ENCODE results near the gene OBI1.

The OBI1 gene

GRCh38 chr13:78598116-78598781, 60.7 kb downstream of the OBI1 start:
- Histone ChIP-seq H3K9me3 (ENCODE audit: control insufficient read depth, low read length) (no peaks in the 10 kb centered on the region), H3K36me3 (ENCODE audit: control insufficient read depth, insufficient read depth, low read length) (no peaks in the 10 kb centered on the region), H3K4me1 (ENCODE audit: control insufficient read depth, insufficient read depth, low read length, poor library complexity, severe bottlenecking) (peaks cover 24% of the 10 kb centered on the region), H3K27me3 (replicated peaks; ENCODE audit: control insufficient read depth, insufficient read depth, low read length, poor library complexity, severe bottlenecking) (peaks cover 84% of the 10 kb centered on the region), H3K27ac (ENCODE audit: insufficient read depth, low read length, poor library complexity, severe bottlenecking) (no peak overlapping the region), H3K4me3 (ENCODE audit: insufficient read depth, low read depth, low read length, poor library complexity, severe bottlenecking) (no peak overlapping the region)
- DNase-seq: no peak

GRCh38 chr13:78597602-78597932, 61.4 kb downstream of the OBI1 start:
- Histone ChIP-seq H3K27ac (ENCODE audit: insufficient read depth, low read length, poor library complexity, severe bottlenecking) (no peak overlapping the region), H3K9me3 (ENCODE audit: control insufficient read depth, low read length) (no peaks in the 10 kb centered on the region), H3K4me1 (ENCODE audit: control insufficient read depth, insufficient read depth, low read length, poor library complexity, severe bottlenecking) (peaks cover 18% of the 10 kb centered on the region), H3K36me3 (ENCODE audit: control insufficient read depth, insufficient read depth, low read length) (no peaks in the 10 kb centered on the region), H3K27me3 (replicated peaks; ENCODE audit: control insufficient read depth, insufficient read depth, low read length, poor library complexity, severe bottlenecking) (peaks cover 79% of the 10 kb centered on the region), H3K4me3 (ENCODE audit: insufficient read depth, low read depth, low read length, poor library complexity, severe bottlenecking) (no peak overlapping the region)
- DNase-seq: no peak

GRCh38 chr13:78596736-78597601, 62.0 kb downstream of the OBI1 start:
- Histone ChIP-seq H3K27me3 (replicated peaks; ENCODE audit: control insufficient read depth, insufficient read depth, low read length, poor library complexity, severe bottlenecking) (peaks cover 81% of the 10 kb centered on the region), H3K27ac (ENCODE audit: insufficient read depth, low read length, poor library complexity, severe bottlenecking) (no peak overlapping the region), H3K4me3 (ENCODE audit: insufficient read depth, low read depth, low read length, poor library complexity, severe bottlenecking) (no peak overlapping the region), H3K4me1 (ENCODE audit: control insufficient read depth, insufficient read depth, low read length, poor library complexity, severe bottlenecking) (peaks cover 14% of the 10 kb centered on the region), H3K36me3 (ENCODE audit: control insufficient read depth, insufficient read depth, low read length) (no peaks in the 10 kb centered on the region), H3K9me3 (ENCODE audit: control insufficient read depth, low read length) (no peaks in the 10 kb centered on the region)
- DNase-seq: no peak

- no peak for DNase-seq
- Histone ChIP-seq H3K9me3 (ENCODE audit: control insufficient read depth, low read length) (no peaks in the 10 kb centered on the region), H3K36me3 (ENCODE audit: control insufficient read depth, insufficient read depth, low read length) (no peaks in the 10 kb centered on the region), H3K27me3 (replicated peaks; ENCODE audit: control insufficient read depth, insufficient read depth, low read length, poor library complexity, severe bottlenecking) (peaks cover 79% of the 10 kb centered on the region), H3K4me1 (ENCODE audit: control insufficient read depth, insufficient read depth, low read length, poor library complexity, severe bottlenecking) (peaks cover 11% of the 10 kb centered on the region), H3K4me3 (ENCODE audit: insufficient read depth, low read depth, low read length, poor library complexity, severe bottlenecking) (no peak overlapping the region), H3K27ac (ENCODE audit: insufficient read depth, low read length, poor library complexity, severe bottlenecking) (no peak overlapping the region)
These were observed 62.6 kb downstream of the OBI1 start for GRCh38 chr13:78596399-78596735.

- no peak overlapping the region for H3K27ac ChIP-seq (ENCODE audit: insufficient read depth, low read length, poor library complexity, severe bottlenecking)
- no peak for DNase-seq
- no peaks in the 10 kb centered on the region for H3K36me3 ChIP-seq (ENCODE audit: control insufficient read depth, insufficient read depth, low read length)
- no peaks in the 10 kb centered on the region for H3K9me3 ChIP-seq (ENCODE audit: control insufficient read depth, low read length)
- H3K4me3 ChIP-seq (ENCODE audit: insufficient read depth, low read depth, low read length, poor library complexity, severe bottlenecking): no peak overlapping the region
- H3K4me1 ChIP-seq (ENCODE audit: control insufficient read depth, insufficient read depth, low read length, poor library complexity, severe bottlenecking): peaks cover 5% of the 10 kb centered on the region
- peaks cover 72% of the 10 kb centered on the region for H3K27me3 ChIP-seq (replicated peaks; ENCODE audit: control insufficient read depth, insufficient read depth, low read length, poor library complexity, severe bottlenecking)
These were observed 63.2 kb downstream of the OBI1 start for GRCh38 chr13:78595495-78596398.

- H3K4me3 ChIP-seq (ENCODE audit: insufficient read depth, low read depth, low read length, poor library complexity, severe bottlenecking): no peak overlapping the region
- no peak for DNase-seq
- H3K27ac ChIP-seq (ENCODE audit: insufficient read depth, low read length, poor library complexity, severe bottlenecking): no peak overlapping the region
- no peaks in the 10 kb centered on the region for H3K36me3 ChIP-seq (ENCODE audit: control insufficient read depth, insufficient read depth, low read length)
- peaks cover 66% of the 10 kb centered on the region for H3K27me3 ChIP-seq (replicated peaks; ENCODE audit: control insufficient read depth, insufficient read depth, low read length, poor library complexity, severe bottlenecking)
- peaks cover 5% of the 10 kb centered on the region for H3K4me1 ChIP-seq (ENCODE audit: control insufficient read depth, insufficient read depth, low read length, poor library complexity, severe bottlenecking)
- H3K9me3 ChIP-seq (ENCODE audit: control insufficient read depth, low read length): no peaks in the 10 kb centered on the region
These were observed 64.4 kb downstream of the OBI1 start for GRCh38 chr13:78594456-78594975.

- no peak for DNase-seq
- peaks cover 67% of the 10 kb centered on the region for H3K27me3 ChIP-seq (replicated peaks; ENCODE audit: control insufficient read depth, insufficient read depth, low read length, poor library complexity, severe bottlenecking)
- H3K27ac ChIP-seq (ENCODE audit: insufficient read depth, low read length, poor library complexity, severe bottlenecking): no peak overlapping the region
- no peaks in the 10 kb centered on the region for H3K36me3 ChIP-seq (ENCODE audit: control insufficient read depth, insufficient read depth, low read length)
- no peaks in the 10 kb centered on the region for H3K9me3 ChIP-seq (ENCODE audit: control insufficient read depth, low read length)
- H3K4me1 ChIP-seq (ENCODE audit: control insufficient read depth, insufficient read depth, low read length, poor library complexity, severe bottlenecking): peaks cover 5% of the 10 kb centered on the region
- H3K4me3 ChIP-seq (ENCODE audit: insufficient read depth, low read depth, low read length, poor library complexity, severe bottlenecking): no peak overlapping the region
These were observed 65.1 kb downstream of the OBI1 start for GRCh38 chr13:78593652-78594455.

- no peaks in the 10 kb centered on the region for H3K9me3 ChIP-seq (ENCODE audit: control insufficient read depth, low read length)
- peaks cover 5% of the 10 kb centered on the region for H3K4me1 ChIP-seq (ENCODE audit: control insufficient read depth, insufficient read depth, low read length, poor library complexity, severe bottlenecking)
- no peaks in the 10 kb centered on the region for H3K36me3 ChIP-seq (ENCODE audit: control insufficient read depth, insufficient read depth, low read length)
- no peak overlapping the region for H3K27ac ChIP-seq (ENCODE audit: insufficient read depth, low read length, poor library complexity, severe bottlenecking)
- DNase-seq: no peak
- H3K27me3 ChIP-seq (replicated peaks; ENCODE audit: control insufficient read depth, insufficient read depth, low read length, poor library complexity, severe bottlenecking): peaks cover 66% of the 10 kb centered on the region
- H3K4me3 ChIP-seq (ENCODE audit: insufficient read depth, low read depth, low read length, poor library complexity, severe bottlenecking): no peak overlapping the region
These were observed 65.8 kb downstream of the OBI1 start for GRCh38 chr13:78593129-78593528.

GRCh38 chr13:78592584-78592983, 66.4 kb downstream of the OBI1 start:
- DNase-seq: no peak
- Histone ChIP-seq H3K36me3 (ENCODE audit: control insufficient read depth, insufficient read depth, low read length) (no peaks in the 10 kb centered on the region), H3K4me3 (ENCODE audit: insufficient read depth, low read depth, low read length, poor library complexity, severe bottlenecking) (no peak overlapping the region), H3K27me3 (replicated peaks; ENCODE audit: control insufficient read depth, insufficient read depth, low read length, poor library complexity, severe bottlenecking) (peaks cover 64% of the 10 kb centered on the region), H3K27ac (ENCODE audit: insufficient read depth, low read length, poor library complexity, severe bottlenecking) (no peak overlapping the region), H3K4me1 (ENCODE audit: control insufficient read depth, insufficient read depth, low read length, poor library complexity, severe bottlenecking) (peaks cover 5% of the 10 kb centered on the region), H3K9me3 (ENCODE audit: control insufficient read depth, low read length) (no peaks in the 10 kb centered on the region)
